Kidney capillary endothelial cell (primary cell): ENCODE data around the gene GRID1.

Experiments
- DNase-seq: peaks from one replicate; pipeline ENCODE4 v3.0.0-alpha.2; 2018; ENCODE audit warnings: low spot score

GRID1 gene

GRCh38 chr10:86165666-86166065 is 200.9 kb downstream of the GRID1 start:
- no peak for DNase-seq

GRCh38 chr10:86164960-86165630 is 201.5 kb downstream of the GRID1 start:
- DNase-seq: no peak

GRCh38 chr10:86164174-86164774 is 202.3 kb downstream of the GRID1 start:
- DNase-seq: no peak

- no peak for DNase-seq
These were observed 202.9 kb downstream of the GRID1 start for GRCh38 chr10:86163522-86164173.

- DNase-seq: no peak
These were observed 203.7 kb downstream of the GRID1 start for GRCh38 chr10:86162696-86163400.

GRCh38 chr10:86162036-86162435 is 204.6 kb downstream of the GRID1 start:
- DNase-seq: no peak

- DNase-seq: no peak
These were observed 205.6 kb downstream of the GRID1 start for GRCh38 chr10:86160890-86161585.

- no peak for DNase-seq
These were observed 206.8 kb downstream of the GRID1 start for GRCh38 chr10:86159797-86160196.

GRCh38 chr10:86155054-86155921 is 211.3 kb downstream of the GRID1 start:
- no peak for DNase-seq

GRCh38 chr10:86153751-86154150 is 212.8 kb downstream of the GRID1 start:
- no peak for DNase-seq

- no peak for DNase-seq
These were observed 213.7 kb downstream of the GRID1 start for GRCh38 chr10:86152911-86153310.

- no peak for DNase-seq
These were observed 214.2 kb downstream of the GRID1 start for GRCh38 chr10:86152354-86152753.

- no peak for DNase-seq
These were observed 215.0 kb downstream of the GRID1 start for GRCh38 chr10:86151613-86152012.

- no peak for DNase-seq
These were observed 217.3 kb downstream of the GRID1 start for GRCh38 chr10:86149257-86149656.

GRCh38 chr10:86148117-86148516 is 218.5 kb downstream of the GRID1 start:
- DNase-seq: no peak

- DNase-seq: no peak
These were observed 222.3 kb downstream of the GRID1 start for GRCh38 chr10:86144301-86144700.

GRCh38 chr10:86141896-86142295 is 224.7 kb downstream of the GRID1 start:
- no peak for DNase-seq

- DNase-seq: peak; percentile 7
These were observed 227.4 kb downstream of the GRID1 start for GRCh38 chr10:86139066-86139657.

GRCh38 chr10:86138551-86139065 is 228.0 kb downstream of the GRID1 start:
- DNase-seq: no peak

- no peak for DNase-seq
These were observed 229.0 kb downstream of the GRID1 start for GRCh38 chr10:86137561-86137960.

GRCh38 chr10:86136934-86137333 is 229.7 kb downstream of the GRID1 start:
- no peak for DNase-seq
